Ishikawa (cell line): Measurements from ENCODE around the gene POLR2I.

Source experiments
- CEBPB ChIP-seq: IDR thresholded peaks from 2 replicates; pipeline ENCODE4 v1.6.1; 2012
- CREB1 ChIP-seq: IDR thresholded peaks from 2 replicates; pipeline ENCODE4 v1.6.1; 2012; ENCODE audit warnings: low read depth
- EGR1 ChIP-seq: IDR thresholded peaks from 2 replicates; pipeline ENCODE4 v1.6.1; 2012
- EP300 ChIP-seq: IDR thresholded peaks from 2 replicates; pipeline ENCODE4 v1.6.1; 2012; ENCODE audit warnings: borderline replicate concordance
- FOXM1 ChIP-seq: IDR thresholded peaks from 2 replicates; pipeline ENCODE4 v1.6.1; 2012; ENCODE audit warnings: low read depth, borderline replicate concordance
- MAX ChIP-seq: IDR thresholded peaks from 2 replicates; pipeline ENCODE4 v1.6.1; 2012
- NFIC ChIP-seq: IDR thresholded peaks from 2 replicates; pipeline ENCODE4 v1.6.1; 2012
- RAD21 ChIP-seq: IDR thresholded peaks from 2 replicates; pipeline ENCODE4 v1.6.1; 2012; ENCODE audit warnings: low read depth
- REST ChIP-seq: IDR thresholded peaks from 2 replicates; pipeline ENCODE4 v1.6.1; 2012; ENCODE audit warnings: low read depth, mild to moderate bottlenecking
- TAF1 ChIP-seq: IDR thresholded peaks from 2 replicates; pipeline ENCODE4 v1.6.1; 2012; ENCODE audit warnings: low read depth, mild to moderate bottlenecking
- TCF12 ChIP-seq: IDR thresholded peaks from 2 replicates; pipeline ENCODE4 v1.6.1; 2012; ENCODE audit warnings: low read depth
- TEAD4 ChIP-seq: IDR thresholded peaks from 2 replicates; pipeline ENCODE4 v1.6.1; 2012
- USF1 ChIP-seq: IDR thresholded peaks from 2 replicates; pipeline ENCODE4 v1.6.1; 2012
- YY1 ChIP-seq: IDR thresholded peaks from 2 replicates; pipeline ENCODE4 v1.6.1; 2012; ENCODE audit warnings: low read depth
- ZBTB7A ChIP-seq: IDR thresholded peaks from 2 replicates; pipeline ENCODE4 v1.6.1; 2012; ENCODE audit warnings: low read depth

Gene POLR2I

GRCh38 chr19:36139120-36139472 is 24.4 kb upstream of the POLR2I start:
- TF ChIP-seq YY1 (no peak), TEAD4 (no peak), USF1 (no peak), RAD21 (no peak), TAF1 (no peak), NFIC (no peak), EP300 (no peak), FOXM1 (no peak), ZBTB7A (no peak), TCF12 (no peak), CREB1 (no peak), REST (no peak), CEBPB (no peak), MAX (no peak), EGR1 (no peak)

GRCh38 chr19:36136964-36137686 is 22.4 kb upstream of the POLR2I start:
- TF ChIP-seq TCF12 (peak; percentile 65), TAF1 (no peak), RAD21 (peak; percentile 13; the same call in 1 of the 2 replicates), TEAD4 (peak; percentile 64), MAX (peak; percentile 53), NFIC (peak; percentile 81), ZBTB7A (no peak), YY1 (0 out of 2 replicates have a peak, but pooled peaks have one; percentile 31), EP300 (peak; percentile 45; the same call in 1 of the 2 replicates)

- TF ChIP-seq CEBPB, result peak; percentile 35; the same call in 1 of the 2 replicates
These were observed 16.5 kb upstream of the POLR2I start for GRCh38 chr19:36131221-36131620.

GRCh38 chr19:36128392-36128736 is 13.7 kb upstream of the POLR2I start:
- no peak for TF ChIP-seq EP300
- no peak for TF ChIP-seq CREB1
- TF ChIP-seq EGR1, result no peak
- TF ChIP-seq REST, result no peak
- no peak for TF ChIP-seq CEBPB
- TF ChIP-seq YY1, result no peak
- no peak for TF ChIP-seq FOXM1
- no peak for TF ChIP-seq TCF12
- TF ChIP-seq USF1, result no peak
- no peak for TF ChIP-seq ZBTB7A
- TF ChIP-seq TEAD4, result no peak
- TF ChIP-seq MAX, result no peak
- TF ChIP-seq TAF1, result no peak
- TF ChIP-seq NFIC, result no peak
- no peak for TF ChIP-seq RAD21

- TF ChIP-seq RAD21 (no peak), TEAD4 (no peak), TAF1 (no peak), ZBTB7A (no peak), YY1 (no peak), CREB1 (no peak), REST (no peak), EP300 (no peak), EGR1 (no peak), FOXM1 (no peak), USF1 (no peak), NFIC (no peak), MAX (no peak), TCF12 (no peak)
These were observed 10.9 kb upstream of the POLR2I start for GRCh38 chr19:36125557-36125956.
